Measurements from ENCODE around the gene PTPRCAP.

PTPRCAP gene

GRCh38 chr11:67440229-67441097 lies 3.0 kb upstream of the PTPRCAP start:
- no peak for TF ChIP-seq TAF1 (IDR thresholded peaks at IDR 0.05; ENCODE audit: low read depth)
- TF ChIP-seq TEAD4 (IDR thresholded peaks at IDR 0.05): no peak
- TF ChIP-seq CREB1 (IDR thresholded peaks at IDR 0.05; ENCODE audit: low read depth): no peak
- no peak for TF ChIP-seq EGR1 (IDR thresholded peaks at IDR 0.05)
- TF ChIP-seq RAD21 (IDR thresholded peaks at IDR 0.05; ENCODE audit: low read depth): no peak
- no peak for TF ChIP-seq CEBPB (IDR thresholded peaks at IDR 0.05)
- TF ChIP-seq FOXM1 (IDR thresholded peaks at IDR 0.05; ENCODE audit: borderline replicate concordance, low read depth): no peak
- TF ChIP-seq EP300 (IDR thresholded peaks at IDR 0.05; ENCODE audit: borderline replicate concordance): no peak
- TF ChIP-seq, protein P1, sequence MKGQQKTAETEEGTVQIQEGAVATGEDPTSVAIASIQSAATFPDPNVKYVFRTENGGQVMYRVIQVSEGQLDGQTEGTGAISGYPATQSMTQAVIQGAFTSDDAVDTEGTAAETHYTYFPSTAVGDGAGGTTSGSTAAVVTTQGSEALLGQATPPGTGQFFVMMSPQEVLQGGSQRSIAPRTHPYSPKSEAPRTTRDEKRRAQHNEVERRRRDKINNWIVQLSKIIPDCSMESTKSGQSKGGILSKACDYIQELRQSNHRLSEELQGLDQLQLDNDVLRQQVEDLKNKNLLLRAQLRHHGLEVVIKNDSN (IDR thresholded peaks at IDR 0.05): no peak
- TF ChIP-seq MAX (IDR thresholded peaks at IDR 0.05): no peak
- TF ChIP-seq, protein P2, sequence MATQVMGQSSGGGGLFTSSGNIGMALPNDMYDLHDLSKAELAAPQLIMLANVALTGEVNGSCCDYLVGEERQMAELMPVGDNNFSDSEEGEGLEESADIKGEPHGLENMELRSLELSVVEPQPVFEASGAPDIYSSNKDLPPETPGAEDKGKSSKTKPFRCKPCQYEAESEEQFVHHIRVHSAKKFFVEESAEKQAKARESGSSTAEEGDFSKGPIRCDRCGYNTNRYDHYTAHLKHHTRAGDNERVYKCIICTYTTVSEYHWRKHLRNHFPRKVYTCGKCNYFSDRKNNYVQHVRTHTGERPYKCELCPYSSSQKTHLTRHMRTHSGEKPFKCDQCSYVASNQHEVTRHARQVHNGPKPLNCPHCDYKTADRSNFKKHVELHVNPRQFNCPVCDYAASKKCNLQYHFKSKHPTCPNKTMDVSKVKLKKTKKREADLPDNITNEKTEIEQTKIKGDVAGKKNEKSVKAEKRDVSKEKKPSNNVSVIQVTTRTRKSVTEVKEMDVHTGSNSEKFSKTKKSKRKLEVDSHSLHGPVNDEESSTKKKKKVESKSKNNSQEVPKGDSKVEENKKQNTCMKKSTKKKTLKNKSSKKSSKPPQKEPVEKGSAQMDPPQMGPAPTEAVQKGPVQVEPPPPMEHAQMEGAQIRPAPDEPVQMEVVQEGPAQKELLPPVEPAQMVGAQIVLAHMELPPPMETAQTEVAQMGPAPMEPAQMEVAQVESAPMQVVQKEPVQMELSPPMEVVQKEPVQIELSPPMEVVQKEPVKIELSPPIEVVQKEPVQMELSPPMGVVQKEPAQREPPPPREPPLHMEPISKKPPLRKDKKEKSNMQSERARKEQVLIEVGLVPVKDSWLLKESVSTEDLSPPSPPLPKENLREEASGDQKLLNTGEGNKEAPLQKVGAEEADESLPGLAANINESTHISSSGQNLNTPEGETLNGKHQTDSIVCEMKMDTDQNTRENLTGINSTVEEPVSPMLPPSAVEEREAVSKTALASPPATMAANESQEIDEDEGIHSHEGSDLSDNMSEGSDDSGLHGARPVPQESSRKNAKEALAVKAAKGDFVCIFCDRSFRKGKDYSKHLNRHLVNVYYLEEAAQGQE (IDR thresholded peaks at IDR 0.05; ENCODE audit: low read depth): no peak
- no peak for TF ChIP-seq TCF12 (IDR thresholded peaks at IDR 0.05; ENCODE audit: low read depth)
- no peak for TF ChIP-seq YY1 (IDR thresholded peaks at IDR 0.05; ENCODE audit: low read depth)

DNA sequence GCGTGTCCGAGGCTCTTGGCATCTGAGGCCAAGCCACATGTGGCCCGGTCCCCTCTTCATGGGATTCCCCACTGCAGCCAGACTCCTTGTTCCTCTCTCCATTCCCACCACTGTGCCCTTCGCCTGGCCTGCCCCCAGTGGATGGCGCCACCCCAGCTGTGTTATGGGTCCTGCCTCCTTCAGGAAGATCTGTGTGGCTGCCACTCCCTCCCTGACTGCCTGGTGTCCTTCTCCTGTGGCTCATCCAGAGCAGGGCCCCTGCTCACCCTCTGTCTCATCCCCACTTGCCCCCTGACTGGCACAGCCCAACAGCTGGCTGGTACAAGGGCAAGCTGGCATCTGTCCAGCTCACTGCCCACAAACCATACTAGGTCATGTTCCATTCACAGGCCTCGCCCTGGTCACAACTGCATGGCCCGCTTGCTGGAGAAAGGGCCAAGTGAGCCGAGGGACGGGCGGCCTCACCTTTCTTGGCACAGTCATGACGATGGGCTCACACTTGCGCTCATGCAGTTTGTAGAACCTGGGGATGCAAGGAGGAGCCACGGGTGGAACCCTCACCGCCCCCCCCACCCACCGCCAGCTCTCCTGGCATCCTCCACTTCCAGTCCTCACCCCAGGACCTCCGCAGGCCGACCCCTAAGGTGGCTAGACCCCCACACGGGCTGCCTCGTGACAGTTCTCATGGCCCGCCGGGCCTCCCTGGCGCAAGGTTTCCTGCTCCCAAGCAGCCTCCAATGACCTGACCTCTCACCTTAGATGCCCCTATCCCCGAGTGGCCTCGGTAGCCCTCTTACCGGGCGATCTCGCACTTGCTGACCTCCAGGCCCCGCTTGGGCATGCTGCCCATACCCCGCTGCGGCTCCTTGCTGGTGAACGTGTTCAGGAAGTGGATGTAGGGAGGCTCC lies 2.1 kb upstream of the PTPRCAP start:
- TF ChIP-seq NFIC (IDR thresholded peaks at IDR 0.05) (peak; percentile 46; the same call in 1 of the 2 replicates), TCF12 (IDR thresholded peaks at IDR 0.05; ENCODE audit: low read depth) (no peak), MAX (IDR thresholded peaks at IDR 0.05) (no peak), CEBPB (IDR thresholded peaks at IDR 0.05) (no peak), RAD21 (IDR thresholded peaks at IDR 0.05; ENCODE audit: low read depth) (peak; percentile 19; the same call in 1 of the 2 replicates), CREB1 (IDR thresholded peaks at IDR 0.05; ENCODE audit: low read depth) (no peak), TAF1 (IDR thresholded peaks at IDR 0.05; ENCODE audit: low read depth) (no peak), EP300 (IDR thresholded peaks at IDR 0.05; ENCODE audit: borderline replicate concordance) (no peak), YY1 (IDR thresholded peaks at IDR 0.05; ENCODE audit: low read depth) (no peak), ZBTB7A (IDR thresholded peaks at IDR 0.05; ENCODE audit: low read depth) (no peak), EGR1 (IDR thresholded peaks at IDR 0.05) (no peak)
- TF ChIP-seq, protein P1 (IDR thresholded peaks at IDR 0.05): no peak

- TF ChIP-seq CREB1 (IDR thresholded peaks at IDR 0.05; ENCODE audit: low read depth): no peak
- TF ChIP-seq TAF1 (IDR thresholded peaks at IDR 0.05; ENCODE audit: low read depth): no peak
- no peak for TF ChIP-seq EP300 (IDR thresholded peaks at IDR 0.05; ENCODE audit: borderline replicate concordance)
- TF ChIP-seq TCF12 (IDR thresholded peaks at IDR 0.05; ENCODE audit: low read depth): no peak
- no peak for TF ChIP-seq ZBTB7A (IDR thresholded peaks at IDR 0.05; ENCODE audit: low read depth)
- TF ChIP-seq RAD21 (IDR thresholded peaks at IDR 0.05; ENCODE audit: low read depth): no peak
- TF ChIP-seq, protein P1 (IDR thresholded peaks at IDR 0.05): no peak
- TF ChIP-seq, protein P2 (IDR thresholded peaks at IDR 0.05; ENCODE audit: low read depth): no peak
- no peak for TF ChIP-seq MAX (IDR thresholded peaks at IDR 0.05)
- TF ChIP-seq EGR1 (IDR thresholded peaks at IDR 0.05): no peak
- TF ChIP-seq FOXM1 (IDR thresholded peaks at IDR 0.05; ENCODE audit: borderline replicate concordance, low read depth): no peak
- no peak for TF ChIP-seq TEAD4 (IDR thresholded peaks at IDR 0.05)
- TF ChIP-seq YY1 (IDR thresholded peaks at IDR 0.05; ENCODE audit: low read depth): no peak
- no peak for TF ChIP-seq CEBPB (IDR thresholded peaks at IDR 0.05)
Observed at GRCh38 chr11:67438158-67438902, 848 bp upstream of the PTPRCAP start.
